GM18508 (cell line): Measurements from ENCODE around the gene TMIGD2.

ENCODE experiments used
- ATAC-seq: cut with Tn5 transposase; IDR thresholded peaks from one replicate; pipeline ENCODE4 v1.9.1; 2021; ENCODE audit warnings: moderate number of reproducible peaks; ENCODE audit not compliant: insufficient read depth, unreplicated experiment

Gene TMIGD2

DNA sequence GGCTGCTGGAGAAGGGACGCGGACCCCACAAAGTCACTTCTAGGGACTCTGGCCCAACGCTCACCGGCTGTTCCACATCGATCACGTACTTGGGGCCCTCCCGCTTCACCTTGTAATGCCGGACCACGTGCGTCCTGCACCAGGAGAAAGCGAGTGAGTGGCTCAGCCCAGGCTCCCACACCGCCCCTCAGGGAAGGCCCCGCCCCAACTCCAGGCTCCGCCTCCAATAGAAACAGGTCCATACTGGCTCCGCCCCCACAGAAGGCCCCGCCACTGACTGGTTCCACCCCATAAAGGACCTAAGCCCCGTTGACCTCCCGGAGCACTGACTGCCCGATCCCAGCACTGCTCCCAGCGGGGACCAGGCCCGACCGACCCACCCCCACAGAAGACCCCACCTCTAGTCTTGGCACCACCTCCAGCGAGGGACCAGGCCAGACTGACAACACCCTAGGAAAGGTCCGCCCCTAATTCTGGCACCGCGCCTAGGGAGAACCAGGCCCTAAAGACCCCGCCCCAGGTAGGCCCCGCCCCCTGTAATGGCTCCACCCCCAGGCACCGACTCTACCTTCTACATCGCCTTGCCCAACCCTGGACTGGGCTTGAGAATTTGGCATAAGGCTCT, 25.2 kb upstream of the TMIGD2 start:
- no peak for ATAC-seq

DNA sequence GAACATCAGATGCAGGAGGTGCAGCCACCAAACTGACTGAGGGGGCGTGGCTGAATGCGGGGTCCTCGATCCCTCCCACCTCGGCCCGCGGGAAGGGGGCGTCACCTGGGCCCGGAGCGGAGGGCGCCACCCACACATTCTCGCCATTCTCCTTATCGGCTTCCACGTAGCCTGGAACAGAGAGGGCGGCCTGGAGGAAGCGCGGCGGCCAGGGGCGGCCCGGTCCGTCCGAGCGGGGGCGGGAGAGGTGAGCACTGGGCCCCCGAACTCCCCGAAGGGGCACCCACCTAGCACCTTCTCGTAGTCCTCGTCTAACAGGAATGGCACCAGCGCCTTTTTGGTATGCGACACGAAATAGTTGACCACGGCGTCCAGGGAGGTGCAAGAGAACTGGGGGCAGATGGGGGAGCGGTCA, 24.7 kb upstream of the TMIGD2 start:
- no peak for ATAC-seq

DNA sequence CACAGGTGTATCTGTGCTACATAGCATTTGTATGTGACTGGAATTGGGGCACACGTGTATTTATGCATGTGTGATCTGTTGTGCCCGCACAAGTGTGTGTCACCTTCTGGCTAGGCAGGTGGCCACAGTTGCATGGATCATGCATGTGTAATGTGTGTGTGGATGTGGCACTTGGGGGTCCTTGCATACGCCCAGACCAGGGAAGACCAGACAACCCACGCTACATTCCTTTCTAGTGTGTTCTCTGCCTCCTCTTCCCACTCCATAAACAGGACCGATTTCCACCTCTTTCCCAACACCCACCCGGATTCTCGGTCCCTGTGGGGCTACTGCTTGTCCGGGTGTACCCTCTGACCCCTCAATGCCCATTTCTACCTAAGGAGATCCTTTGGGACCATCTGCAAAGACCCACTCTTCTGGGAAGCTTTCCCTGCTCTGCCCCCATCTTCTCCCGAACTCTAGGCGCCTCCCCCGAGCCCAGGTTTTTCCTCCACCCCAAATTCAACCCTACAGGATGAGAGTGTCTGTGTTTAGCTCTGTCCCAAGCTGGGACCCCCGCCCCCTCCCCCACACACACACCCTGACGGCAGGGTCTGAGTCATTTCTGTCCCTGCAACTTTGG, 24.1 kb upstream of the TMIGD2 start:
- ATAC-seq: no peak

DNA sequence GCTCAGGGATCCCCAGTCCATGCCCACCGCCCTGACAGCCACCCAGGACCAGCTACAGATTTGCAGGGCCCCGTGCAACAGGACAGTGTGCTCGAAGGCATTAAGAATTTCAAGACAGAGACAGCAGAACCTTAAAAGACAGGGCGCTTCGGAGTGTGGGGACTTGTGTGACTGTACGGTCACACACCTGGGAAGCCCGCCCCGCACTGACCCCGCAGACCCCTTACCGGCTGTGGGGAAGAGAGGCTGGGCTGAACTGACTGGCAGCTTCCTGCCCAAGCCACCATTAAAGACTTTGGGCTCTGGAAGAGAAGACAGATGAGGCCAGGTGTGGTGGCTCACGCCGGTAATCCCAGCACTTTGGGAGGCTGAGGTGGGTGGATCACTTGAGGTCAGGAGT, 22.0 kb upstream of the TMIGD2 start:
- no peak for ATAC-seq

DNA sequence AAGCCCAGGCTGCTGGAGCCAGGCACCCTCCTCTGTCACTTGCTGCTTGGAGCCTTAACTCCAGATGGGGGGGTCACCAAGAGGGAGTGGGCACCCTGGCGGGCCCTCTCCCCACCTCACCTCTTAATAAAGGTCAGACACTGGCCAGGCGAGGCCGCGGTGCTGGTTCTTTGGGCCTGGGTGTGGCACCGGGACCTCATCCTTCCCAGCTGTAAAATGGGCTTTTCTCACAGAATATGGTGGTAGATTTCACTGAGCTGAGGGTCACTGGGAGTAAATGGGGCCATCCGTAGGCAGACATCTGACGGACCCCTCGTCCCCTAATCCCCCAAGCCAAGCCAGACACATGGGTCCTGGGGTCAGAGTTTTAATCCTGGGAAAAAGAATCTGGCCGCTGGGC, 21.5 kb upstream of the TMIGD2 start:
- ATAC-seq: no peak

DNA sequence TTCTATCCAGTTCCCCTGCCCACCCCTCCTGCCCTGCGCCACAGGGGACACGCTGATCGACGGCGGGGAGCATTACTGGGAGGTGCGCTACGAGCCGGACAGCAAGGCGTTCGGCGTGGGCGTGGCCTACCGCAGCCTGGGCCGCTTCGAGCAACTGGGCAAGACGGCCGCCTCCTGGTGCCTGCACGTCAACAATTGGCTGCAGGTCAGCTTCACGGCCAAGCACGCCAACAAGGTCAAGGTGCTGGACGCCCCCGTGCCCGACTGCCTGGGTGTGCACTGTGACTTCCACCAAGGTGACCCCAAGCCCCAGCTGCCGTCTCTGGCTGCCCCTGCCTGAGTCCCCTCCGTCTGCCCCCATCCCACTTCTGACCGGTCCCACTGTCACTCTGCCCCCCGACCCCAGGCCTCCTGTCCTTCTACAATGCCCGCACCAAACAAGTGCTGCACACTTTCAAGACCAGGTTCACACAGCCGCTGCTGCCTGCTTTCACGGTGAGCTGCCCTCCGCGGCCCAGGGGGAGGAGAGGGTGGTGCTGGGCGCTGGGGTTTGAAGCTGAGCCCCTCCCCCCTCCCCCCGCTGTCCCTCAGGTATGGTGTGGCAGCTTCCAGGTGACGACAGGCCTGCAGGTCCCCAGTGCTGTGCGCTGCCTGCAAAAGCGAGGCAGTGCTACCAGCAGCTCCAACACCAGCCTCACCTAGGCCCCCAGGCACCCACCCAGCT, 20.9 kb upstream of the TMIGD2 start:
- no peak for ATAC-seq

- ATAC-seq: no peak
Observed at GRCh38 chr19:4320419-4320818, 18.2 kb upstream of the TMIGD2 start.

DNA sequence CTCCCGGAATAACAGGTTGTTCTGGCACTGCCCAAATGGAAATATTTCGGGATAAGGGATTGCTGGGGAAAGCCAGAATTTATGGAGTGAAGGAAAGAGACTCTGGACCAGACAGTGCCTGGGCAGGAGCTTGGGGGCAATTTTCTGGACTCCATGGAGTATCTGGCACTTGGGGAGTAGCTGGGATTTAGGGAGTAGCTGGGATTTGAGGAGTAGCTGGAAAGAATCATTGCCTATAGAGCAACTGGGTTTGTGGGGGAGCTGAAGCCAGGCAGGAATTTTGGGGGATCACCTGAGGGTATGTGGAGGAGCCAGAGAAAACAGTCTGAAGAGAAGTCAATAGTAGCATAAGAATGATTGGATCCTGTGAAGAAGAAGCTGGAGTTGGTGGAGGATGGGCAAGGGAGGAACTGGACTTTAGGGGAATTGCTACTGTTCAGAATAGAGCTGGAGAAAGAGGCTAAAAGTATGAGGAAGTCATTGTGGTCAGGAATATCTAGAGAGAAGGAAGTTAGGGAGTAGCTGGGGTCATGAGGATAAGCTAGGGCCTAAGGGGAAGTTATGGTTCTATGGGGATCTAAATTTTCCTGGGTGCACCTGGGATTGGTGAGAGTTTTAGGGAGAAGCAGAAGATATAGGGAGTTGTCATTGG, 17.0 kb upstream of the TMIGD2 start:
- ATAC-seq: no peak

- ATAC-seq: no peak
Observed at GRCh38 chr19:4318460-4318859, 16.3 kb upstream of the TMIGD2 start.

- ATAC-seq: no peak
Observed at GRCh38 chr19:4316956-4317355, 14.8 kb upstream of the TMIGD2 start.

- ATAC-seq: no peak
Observed at GRCh38 chr19:4313847-4314490, 11.8 kb upstream of the TMIGD2 start.

- no peak for ATAC-seq
Observed at GRCh38 chr19:4310247-4311121, 8.3 kb upstream of the TMIGD2 start.

DNA sequence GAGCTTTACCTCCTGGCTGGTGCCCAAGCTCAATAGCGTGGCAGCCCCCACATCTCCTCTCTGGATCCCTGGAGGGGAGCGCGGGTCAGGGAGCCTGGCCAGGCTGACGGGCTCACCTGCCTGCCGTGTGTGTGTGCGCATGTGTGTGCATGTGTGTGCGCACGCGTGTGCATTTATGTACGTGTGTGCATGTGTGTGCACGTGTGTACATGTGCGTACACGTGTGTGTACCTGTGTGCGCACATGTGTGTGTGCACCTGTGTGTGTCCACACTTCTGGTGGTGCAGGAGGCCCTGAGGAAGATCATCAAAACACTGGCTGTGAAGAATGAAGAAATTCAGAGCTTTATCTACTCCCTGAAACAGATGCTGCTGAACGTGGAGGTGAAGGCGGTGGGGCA, 3.5 kb upstream of the TMIGD2 start:
- ATAC-seq: no peak

DNA sequence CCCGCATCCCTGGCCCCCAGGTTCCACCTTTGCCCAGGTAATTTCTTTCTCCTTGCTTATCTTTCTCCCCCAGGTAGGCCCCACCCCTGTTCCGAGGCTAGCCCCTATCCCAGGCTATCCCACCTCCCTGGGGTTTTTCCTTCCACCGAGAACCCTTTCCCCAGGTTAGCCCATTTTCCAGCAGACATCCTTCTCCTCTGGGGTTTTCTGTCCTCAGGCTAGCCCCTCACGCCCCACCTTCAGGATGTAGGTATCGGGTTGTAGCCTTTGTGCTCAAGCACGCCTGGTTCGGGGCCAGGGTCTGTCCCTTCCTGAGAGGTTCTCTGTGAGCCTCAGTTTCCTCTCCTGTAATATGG, 3.0 kb upstream of the TMIGD2 start:
- no peak for ATAC-seq

GRCh38 chr19:4304538-4305256, 2.5 kb upstream of the TMIGD2 start, which contains the start of gene FSD1:
TSS of gene FSD1 (plus strand) at chr19:4304598. CDS start at chr19:4304747, 149 bp downstream.
- no peak for ATAC-seq

GRCh38 chr19:4303819-4304537, 1.8 kb upstream of the TMIGD2 start:
- no peak for ATAC-seq

- no peak for ATAC-seq
Observed at GRCh38 chr19:4301590-4302242, 473 bp downstream of the TMIGD2 start.

DNA sequence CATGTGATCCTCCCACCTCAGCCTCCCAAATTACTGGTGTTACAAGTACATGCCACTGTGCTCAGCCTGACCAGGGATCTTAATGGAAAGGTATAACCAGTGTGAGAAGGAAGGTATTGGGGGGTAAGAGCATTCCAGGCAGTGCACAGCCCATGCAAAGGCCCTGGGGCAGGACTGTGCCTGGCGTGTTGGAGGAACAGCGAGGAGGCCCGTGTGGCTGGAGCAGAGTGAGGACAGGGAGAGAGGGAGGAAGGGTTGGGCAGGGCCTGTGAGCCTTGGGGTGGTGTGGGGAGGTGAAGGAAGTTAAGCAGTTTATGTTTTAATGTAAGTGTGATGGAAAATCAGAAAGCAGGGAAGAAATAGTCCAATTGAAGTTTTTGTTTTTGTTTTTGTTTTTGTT, 1.6 kb downstream of the TMIGD2 start:
- no peak for ATAC-seq
